IMR-90 (cell line): Measurements from ENCODE around the gene MS4A18.

Experiments used
- CEBPB ChIP-seq: IDR thresholded peaks from 2 replicates; pipeline ENCODE4 v1.6.1; 2012; ENCODE audit warnings: low read depth, low read length, improper control_type of control experiment
- CTCF ChIP-seq: conservative IDR thresholded peaks from 2 replicates; pipeline ENCODE4 v1.5.1; 2012; ENCODE audit warnings: mild to moderate bottlenecking, low read depth, low read length, improper control_type of control experiment
- ELK1 ChIP-seq: fragments of 150-350 bp; IDR thresholded peaks from 2 replicates; pipeline ENCODE4 v1.6.1; 2016; ENCODE audit warnings: low read depth, mild to moderate bottlenecking, low read length, moderate library complexity, borderline replicate concordance
- FOS ChIP-seq: fragments of 150-350 bp; IDR thresholded peaks from 2 replicates; pipeline ENCODE4 v1.6.1; 2016; ENCODE audit warnings: low read depth, low read length
- POLR2A ChIP-seq: IDR thresholded peaks from 2 replicates; pipeline ENCODE4 v1.6.1; 2012; ENCODE audit warnings: mild to moderate bottlenecking, low read depth, low read length
- RAD21 ChIP-seq: IDR thresholded peaks from 2 replicates; pipeline ENCODE4 v1.6.1; 2012; ENCODE audit warnings: low read length, improper control_type of control experiment
- RFX5 ChIP-seq: IDR thresholded peaks from 2 replicates; pipeline ENCODE4 v1.8.0; 2012; ENCODE audit warnings: low read depth, mild to moderate bottlenecking, low read length, moderate library complexity
- SMC3 ChIP-seq: fragments of 150-350 bp; IDR thresholded peaks from 2 replicates; pipeline ENCODE4 v1.6.1; 2016; ENCODE audit warnings: low read depth, mild to moderate bottlenecking, antibody characterized with exemption, low read length, moderate library complexity
- USF2 ChIP-seq: fragments of 150-350 bp; IDR thresholded peaks from 2 replicates; pipeline ENCODE4 v1.6.1; 2017; ENCODE audit warnings: mild to moderate bottlenecking, antibody characterized with exemption, low read length, low read depth

- TF ChIP-seq CTCF (no peak), FOS (no peak), ELK1 (no peak), POLR2A (no peak), RFX5 (no peak), CEBPB (no peak), RAD21 (no peak), SMC3 (no peak), USF2 (no peak)
Observed at GRCh38 chr11:60768202-60768601, 43.7 kb downstream of the MS4A18 start.
